CD4-positive, alpha-beta T cell (primary cell): Measurements from ENCODE around the gene ZSCAN1. TPM values are rescaled to one million over a fixed set of nuclear protein-coding genes. Genes with fewer than 3 reads are reported as not detected.

ENCODE experiments used
- ATAC-seq: fragments of 200-7000 bp; cut with Tn5 transposase; one replicate; pipeline ENCODE4 v1.10.0; 2022; ENCODE audit warnings: mild to moderate bottlenecking; ENCODE audit not compliant: poor library complexity
- CTCF ChIA-PET: fragments of 350-600 bp; sonication (Branson Sonifier 250); formaldehyde crosslinking; loops from one replicate; lab custom pipeline; 2021; ENCODE audit warnings: antibody characterized with exemption, inconsistent platforms; lab: Charles Lee
- POLR2A ChIA-PET: fragments of 350-600 bp; sonication (Branson Sonifier 250); formaldehyde crosslinking; loops from one replicate; lab custom pipeline; 2021; ENCODE audit warnings: antibody characterized with exemption, inconsistent platforms; lab: Charles Lee
- DNase-seq, 14 experiments: peaks; one replicate each; pipeline ENCODE4 v3.0.0-alpha.2; 2013 to 2020; ENCODE audit warnings: mixed read lengths in 2 of 14
- H3K27ac ChIP-seq, 2 donors: one replicate each; pipeline versions ENCODE4 v1.5.1 to v1.7.0; 2013; ENCODE audit warnings: low read length in 2 of 2, low read depth in 1 of 2, mild to moderate bottlenecking in 1 of 2
- H3K27me3 ChIP-seq, 2 experiments: 1 replicate in 1 of 2; 2 replicates in 1 of 2; pipeline versions ENCODE4 v1.6.1 to v1.7.0; 2013; ENCODE audit warnings: low read length in 2 of 2, control low read depth in 1 of 2, mild to moderate bottlenecking in 1 of 2, moderate library complexity in 1 of 2; ENCODE audit not compliant: insufficient read depth in 2 of 2, control insufficient read depth in 1 of 2
- H3K36me3 ChIP-seq: one replicate; pipeline ENCODE4 v1.6.1; 2013; ENCODE audit warnings: low read length, control low read depth; ENCODE audit not compliant: insufficient read depth
- H3K4me1 ChIP-seq: one replicate; pipeline ENCODE4 v1.6.1; 2013; ENCODE audit warnings: low read length, control low read depth; ENCODE audit not compliant: insufficient read depth
- H3K4me3 ChIP-seq: one replicate; pipeline ENCODE4 v1.5.1; 2013; ENCODE audit warnings: mild to moderate bottlenecking, low read length, moderate library complexity
- H3K9me3 ChIP-seq, 2 experiments: 1 replicate in 1 of 2; 2 replicates in 1 of 2; pipeline versions ENCODE4 v1.6.1 to v1.7.0; 2013; ENCODE audit warnings: low read length in 2 of 2, mild to moderate bottlenecking in 2 of 2, control low read depth in 1 of 2, moderate library complexity in 1 of 2; ENCODE audit not compliant: control insufficient read depth in 1 of 2, insufficient read depth in 1 of 2
- H3K27ac Mint-ChIP-seq: one replicate; pipeline ENCODE4 v1.8.0; 2020; ENCODE audit warnings: mixed read lengths
- H3K27me3 Mint-ChIP-seq: one replicate; pipeline ENCODE4 v1.8.0; 2021; ENCODE audit warnings: mixed read lengths
- H3K36me3 Mint-ChIP-seq: one replicate; pipeline ENCODE4 v1.8.0; 2021; ENCODE audit warnings: low read depth, mixed read lengths
- H3K4me1 Mint-ChIP-seq: one replicate; pipeline ENCODE4 v1.8.0; 2021; ENCODE audit warnings: low read depth, mixed read lengths
- H3K4me3 Mint-ChIP-seq: one replicate; pipeline ENCODE4 v1.8.0; 2020; ENCODE audit warnings: mild to moderate bottlenecking, mixed read lengths
- H3K9me3 Mint-ChIP-seq: one replicate; pipeline ENCODE4 v1.8.0; 2020; ENCODE audit warnings: mixed read lengths
- intact Hi-C, 2 experiments: fragments of 100-400 bp; cut with DNase I in 1 of 2; cut with micrococcal nuclease in 1 of 2; formaldehyde crosslinking; loops; one replicate each; pipeline versions ENCODE4 v1.15.1 to v1.9.0; 2023 to 2025; cut with DNase I, micrococcal nuclease
- total RNA-seq, 174 experiments: library from RNA in 2 of 174; stranded (reverse) in 2 of 174; gene quantifications; one replicate each; pipeline ENCODE4 v1.2.3 and lab custom pipeline; 2021 to 2026
- TF ChIP-seq, protein P1 (sequence below): fragments of 200-600 bp; IDR thresholded peaks from one replicate; pipeline ENCODE4 v1.8.0; 2022; ENCODE audit warnings: antibody characterized with exemption, mild to moderate bottlenecking

Gene ZSCAN1
- total RNA-seq, 2 experiments from 2014 or later: not detected

GRCh38 chr19:58079792-58080191, 46.0 kb downstream of the ZSCAN1 start:
- Histone ChIP-seq H3K4me3 (no peak overlapping the region), H3K4me1 (no peaks in the 10 kb centered on the region), H3K36me3 (no peaks in the 10 kb centered on the region), H3K27ac (no peak overlapping the region), H3K27me3 (no peaks in the 10 kb centered on the region), H3K9me3 (peaks cover 62 to 84% of the 10 kb centered on the region in 2 experiments)
- Mint-ChIP-seq H3K4me3 (no peak overlapping the region), H3K9me3 (peaks cover 19% of the 10 kb centered on the region), H3K27ac (no peak overlapping the region), H3K36me3 (peaks cover 73% of the 10 kb centered on the region), H3K4me1 (no peaks in the 10 kb centered on the region), H3K27me3 (no peaks in the 10 kb centered on the region)
- ChIA-PET CTCF (no interaction called here), POLR2A (no interaction called here)
- ATAC-seq (no peak), DNase-seq (no peak)
- TF ChIP-seq, protein P1, sequence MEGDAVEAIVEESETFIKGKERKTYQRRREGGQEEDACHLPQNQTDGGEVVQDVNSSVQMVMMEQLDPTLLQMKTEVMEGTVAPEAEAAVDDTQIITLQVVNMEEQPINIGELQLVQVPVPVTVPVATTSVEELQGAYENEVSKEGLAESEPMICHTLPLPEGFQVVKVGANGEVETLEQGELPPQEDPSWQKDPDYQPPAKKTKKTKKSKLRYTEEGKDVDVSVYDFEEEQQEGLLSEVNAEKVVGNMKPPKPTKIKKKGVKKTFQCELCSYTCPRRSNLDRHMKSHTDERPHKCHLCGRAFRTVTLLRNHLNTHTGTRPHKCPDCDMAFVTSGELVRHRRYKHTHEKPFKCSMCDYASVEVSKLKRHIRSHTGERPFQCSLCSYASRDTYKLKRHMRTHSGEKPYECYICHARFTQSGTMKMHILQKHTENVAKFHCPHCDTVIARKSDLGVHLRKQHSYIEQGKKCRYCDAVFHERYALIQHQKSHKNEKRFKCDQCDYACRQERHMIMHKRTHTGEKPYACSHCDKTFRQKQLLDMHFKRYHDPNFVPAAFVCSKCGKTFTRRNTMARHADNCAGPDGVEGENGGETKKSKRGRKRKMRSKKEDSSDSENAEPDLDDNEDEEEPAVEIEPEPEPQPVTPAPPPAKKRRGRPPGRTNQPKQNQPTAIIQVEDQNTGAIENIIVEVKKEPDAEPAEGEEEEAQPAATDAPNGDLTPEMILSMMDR: no peak
- intact Hi-C loops: no loop called here

- H3K9me3 Mint-ChIP-seq: peaks cover 16% of the 10 kb centered on the region
- Histone ChIP-seq H3K36me3 (peaks cover 8% of the 10 kb centered on the region), H3K4me1 (no peaks in the 10 kb centered on the region), H3K27me3 (no peaks in the 10 kb centered on the region), H3K4me3 (no peak overlapping the region), H3K27ac (no peak overlapping the region), H3K9me3 (peaks cover 75 to 95% of the 10 kb centered on the region in 2 experiments)
- TF ChIP-seq, protein P1: no peak
- intact Hi-C loops: no loop called here
- no peaks in the 10 kb centered on the region for H3K27me3 Mint-ChIP-seq
- ChIA-PET CTCF (no interaction called here), POLR2A (no interaction called here)
- H3K4me3 Mint-ChIP-seq: no peak overlapping the region
- no peak overlapping the region for H3K27ac Mint-ChIP-seq
- H3K4me1 Mint-ChIP-seq: no peaks in the 10 kb centered on the region
- no peak for DNase-seq
- no peak for ATAC-seq
- H3K36me3 Mint-ChIP-seq: peaks cover 75% of the 10 kb centered on the region
These were observed 49.2 kb downstream of the ZSCAN1 start for GRCh38 chr19:58083021-58083420.

DNA sequence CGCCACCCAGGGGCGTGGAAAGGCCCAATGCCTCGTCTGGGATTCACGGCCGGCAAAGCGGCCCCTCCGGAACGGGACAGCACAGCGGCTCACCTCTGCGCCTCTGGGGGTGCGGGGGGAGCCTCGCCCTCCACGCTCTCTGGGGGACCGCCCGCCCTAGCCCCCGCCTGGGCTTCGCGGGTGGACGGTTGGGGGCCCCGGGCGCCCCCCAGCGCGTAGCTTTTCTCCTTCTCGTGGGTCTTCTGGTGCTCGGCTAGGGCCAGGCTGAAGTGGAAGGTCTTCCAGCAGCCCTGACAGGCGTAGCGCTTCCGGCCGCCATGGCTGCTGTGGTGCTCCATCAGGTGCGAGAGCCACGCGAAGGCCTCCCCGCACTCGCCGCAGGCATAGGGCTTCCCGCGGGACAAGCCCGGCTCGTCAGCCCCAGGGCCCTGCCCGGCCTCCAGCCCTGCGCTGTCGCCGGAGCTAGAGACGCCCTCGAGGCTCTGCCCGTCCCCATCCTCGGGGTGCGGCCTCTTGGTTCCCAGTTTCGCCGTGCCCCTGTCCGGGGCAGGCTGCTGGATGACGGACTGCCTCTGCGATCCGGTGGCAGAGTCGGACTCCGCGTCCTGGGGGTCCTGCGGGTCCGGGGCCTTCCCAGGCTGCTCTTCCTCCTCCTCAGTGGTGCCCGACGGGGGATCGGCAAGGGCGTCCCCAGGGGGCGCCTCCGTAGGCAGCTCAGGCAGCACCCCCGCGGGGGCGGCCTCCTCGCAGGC, 50.9 kb downstream of the ZSCAN1 start:
- TF ChIP-seq, protein P1: no peak
- H3K27me3 ChIP-seq: no peaks in the 10 kb centered on the region
- POLR2A ChIA-PET: no interaction called here
- no peak overlapping the region for H3K4me3 Mint-ChIP-seq
- peaks cover 16% of the 10 kb centered on the region for H3K9me3 Mint-ChIP-seq
- no peaks in the 10 kb centered on the region for H3K4me1 Mint-ChIP-seq
- peaks cover 77 to 94% of the 10 kb centered on the region in 2 experiments for H3K9me3 ChIP-seq
- no peak overlapping the region for H3K4me3 ChIP-seq
- DNase-seq: no peak
- CTCF ChIA-PET: no interaction called here
- peaks cover 76% of the 10 kb centered on the region for H3K36me3 Mint-ChIP-seq
- no peak overlapping the region for H3K27ac ChIP-seq
- H3K27ac Mint-ChIP-seq: no peak overlapping the region
- no peaks in the 10 kb centered on the region for H3K27me3 Mint-ChIP-seq
- peaks cover 8% of the 10 kb centered on the region for H3K36me3 ChIP-seq
- intact Hi-C loops: no loop called here
- no peak for ATAC-seq
- no peaks in the 10 kb centered on the region for H3K4me1 ChIP-seq
